GM19351 (cell line): Measurements from ENCODE around the gene ITGB2.

Source experiments
- ATAC-seq: cut with Tn5 transposase; IDR thresholded peaks from one replicate; pipeline ENCODE4 v1.9.1; 2021; ENCODE audit warnings: mild to moderate bottlenecking, moderate library complexity; ENCODE audit not compliant: unreplicated experiment

Gene ITGB2

DNA sequence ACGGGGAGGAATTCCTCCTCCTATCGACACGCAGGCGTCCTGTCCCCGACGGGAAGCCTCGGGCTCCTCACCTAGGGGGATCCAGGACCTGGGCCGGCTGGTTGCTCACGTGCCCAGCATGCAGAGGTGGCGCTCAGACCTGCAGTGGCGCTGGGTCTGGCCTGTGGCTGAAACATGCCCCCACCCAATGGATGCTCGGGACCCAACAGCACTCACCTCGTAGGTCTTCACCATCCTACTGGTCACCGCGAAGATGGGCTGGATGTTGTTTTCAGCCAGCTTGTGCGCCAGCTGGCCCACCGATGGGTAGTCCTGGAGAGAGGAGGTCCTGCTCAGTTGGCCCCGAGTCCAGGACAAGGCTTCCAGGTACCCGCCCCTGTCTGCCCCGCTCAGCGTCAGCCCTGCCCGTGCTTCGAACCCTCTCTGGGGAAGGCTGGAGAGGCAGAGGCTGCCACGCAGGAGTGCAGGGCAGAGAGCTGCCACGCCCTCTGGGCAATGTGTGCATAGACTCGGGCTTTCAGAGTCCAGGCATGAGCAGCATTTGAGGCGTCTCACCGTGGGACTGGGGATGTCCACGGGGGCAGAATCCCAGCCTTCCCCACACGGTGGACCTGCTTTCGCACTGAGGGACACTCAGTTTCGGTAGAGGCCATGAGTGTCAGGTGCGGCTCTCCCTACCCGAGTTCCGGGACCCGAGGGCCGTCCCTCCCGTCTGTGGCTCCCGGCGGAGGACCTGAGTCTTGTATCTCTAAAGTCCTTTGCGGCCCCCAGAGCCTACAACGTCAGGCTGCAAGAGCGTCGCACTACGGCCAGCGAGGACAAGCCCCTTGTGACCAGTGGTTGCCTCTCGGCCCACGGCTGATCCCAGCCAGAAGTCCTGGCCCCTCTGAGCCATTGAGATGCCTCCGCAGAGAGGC, 21.6 kb downstream of the ITGB2 start:
- no peak for ATAC-seq

DNA sequence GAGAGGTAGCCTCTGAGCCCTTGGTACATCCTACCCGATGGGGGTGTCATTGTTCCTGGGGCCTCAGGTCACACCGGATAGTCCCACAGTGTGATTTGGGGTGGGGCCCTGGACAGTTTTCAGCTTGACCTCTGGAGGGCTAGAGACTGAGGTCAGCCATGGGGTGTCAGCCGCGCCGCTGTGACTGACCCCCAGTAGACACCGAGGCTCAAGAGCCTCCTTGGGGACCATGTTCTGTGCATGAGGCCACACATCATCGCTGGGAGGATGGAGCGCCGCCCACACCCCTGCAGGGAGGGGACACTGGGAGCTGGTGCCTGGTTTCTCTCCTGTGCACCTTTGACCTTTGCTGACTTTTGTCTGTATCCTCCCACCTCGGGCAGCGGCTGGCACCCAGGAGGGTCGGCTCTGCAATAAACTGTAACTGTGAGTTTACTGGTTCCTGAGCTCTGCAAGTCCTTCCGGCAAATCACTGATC, 22.6 kb downstream of the ITGB2 start:
- ATAC-seq = no peak

DNA sequence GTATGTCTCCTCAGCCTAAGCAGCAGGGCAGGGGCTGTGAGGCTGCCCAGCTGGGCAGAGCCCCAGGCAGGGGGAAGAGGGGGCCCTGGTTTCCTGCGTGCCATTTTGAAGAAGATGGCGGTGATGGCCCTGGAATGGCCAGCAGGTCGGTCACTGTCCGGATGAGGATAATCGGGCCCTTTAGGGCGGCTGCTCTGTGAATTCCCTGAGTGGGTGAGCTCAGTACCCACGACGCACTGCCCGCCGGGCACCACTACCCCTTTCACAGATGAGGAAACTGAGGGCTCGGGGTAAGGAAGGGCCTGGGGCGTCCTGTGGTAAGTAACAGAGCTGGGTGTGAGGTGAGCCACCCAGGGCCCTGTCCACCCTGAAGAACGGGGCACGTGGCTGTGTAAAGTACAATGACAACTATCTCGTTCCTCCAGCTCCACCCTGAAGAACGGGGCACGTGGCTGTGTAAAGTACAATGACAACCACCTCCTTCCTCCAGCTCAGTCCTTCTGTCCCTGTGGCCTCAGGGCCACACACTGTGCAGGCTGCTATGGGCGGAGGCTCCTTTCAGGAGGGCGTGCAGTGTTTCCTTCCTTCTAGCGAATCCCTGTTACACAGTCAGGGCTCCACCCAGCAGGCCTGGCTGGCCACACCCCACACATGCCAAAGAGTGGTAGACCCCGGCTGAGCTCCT, 23.2 kb downstream of the ITGB2 start:
- no peak for ATAC-seq

DNA sequence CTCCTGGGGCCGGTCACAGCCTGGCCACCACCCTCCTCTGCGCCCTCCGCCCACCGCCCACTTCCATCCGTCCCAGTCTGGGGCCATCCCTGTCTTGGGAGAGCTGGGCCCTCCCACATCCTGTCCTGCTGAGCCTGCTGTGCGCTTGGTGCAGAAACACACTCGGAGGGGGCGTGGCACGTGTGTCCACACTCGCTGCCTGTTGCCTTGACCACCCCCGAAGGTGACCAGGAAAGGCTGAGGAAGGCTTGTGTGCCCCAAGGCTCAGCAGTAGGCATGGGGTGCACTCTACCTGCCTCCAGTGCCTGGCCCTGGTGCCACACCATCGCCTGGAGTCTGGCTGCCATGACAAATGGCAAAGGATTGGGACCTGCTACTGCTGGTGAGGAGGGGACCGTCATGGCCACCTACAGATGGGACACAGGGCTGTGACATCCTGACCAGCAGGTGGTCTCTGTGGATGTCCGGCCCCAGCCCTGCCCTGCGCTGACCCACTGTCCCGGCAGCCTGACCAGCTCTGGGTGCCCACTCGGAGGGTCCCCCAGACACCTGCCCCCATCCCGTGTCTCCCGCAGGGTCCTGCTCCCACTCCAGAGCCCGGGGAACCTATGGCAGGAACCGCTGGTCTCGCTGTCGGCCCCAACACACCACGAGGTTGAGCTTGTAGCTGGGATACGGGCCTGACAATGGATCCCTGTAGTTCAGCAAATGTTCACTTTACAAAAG, 24.0 kb downstream of the ITGB2 start:
- ATAC-seq = no peak

DNA sequence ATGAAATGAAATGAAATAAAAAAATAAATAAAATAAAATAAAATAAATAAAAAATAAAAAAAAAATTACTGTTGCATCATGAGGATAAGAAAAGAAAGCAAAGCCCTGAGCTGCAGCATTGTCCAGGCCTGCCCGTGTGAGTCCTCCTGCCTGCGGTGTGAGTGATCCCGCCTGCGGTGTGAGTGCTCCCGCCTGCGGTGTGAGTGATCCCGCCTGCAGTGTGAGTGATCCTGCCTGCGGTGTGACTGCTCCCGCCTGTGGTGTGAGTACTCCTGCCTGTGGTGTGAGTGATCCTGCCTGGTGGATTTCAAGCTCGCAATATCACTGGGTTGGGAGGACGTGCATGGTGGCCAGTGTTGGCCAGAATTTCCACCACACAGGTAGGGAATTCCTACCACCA, 24.8 kb downstream of the ITGB2 start:
- ATAC-seq = no peak

DNA sequence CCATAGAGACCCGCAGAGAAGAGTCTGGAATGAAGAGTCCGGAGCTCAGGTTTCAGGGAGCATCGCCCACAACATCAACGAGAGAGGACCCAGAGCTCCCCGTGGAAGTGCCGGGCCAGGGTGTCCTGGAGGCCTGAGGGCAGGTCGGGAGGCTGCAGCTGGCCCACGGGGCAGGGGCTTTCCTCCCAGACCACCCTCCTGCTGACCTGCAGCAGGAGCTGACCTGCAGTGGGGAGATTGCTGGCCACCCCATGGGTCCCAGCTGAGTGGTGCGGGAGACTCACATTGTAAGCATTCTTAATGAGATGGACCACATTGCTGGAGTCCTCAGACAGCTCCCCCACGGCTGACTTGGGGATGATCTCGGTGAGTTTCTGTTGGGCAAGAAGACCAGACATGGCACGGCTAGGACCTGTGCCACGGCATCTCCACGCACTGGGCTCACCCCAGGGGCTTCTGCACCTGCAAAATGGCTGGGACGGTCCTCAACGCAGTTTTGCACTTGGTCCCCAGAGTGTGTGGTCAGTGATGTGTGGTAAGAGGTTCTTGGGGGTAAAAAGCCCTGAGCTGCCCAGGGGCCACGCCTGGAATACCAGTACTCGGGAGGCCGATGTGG, 25.9 kb downstream of the ITGB2 start:
- no peak for ATAC-seq

DNA sequence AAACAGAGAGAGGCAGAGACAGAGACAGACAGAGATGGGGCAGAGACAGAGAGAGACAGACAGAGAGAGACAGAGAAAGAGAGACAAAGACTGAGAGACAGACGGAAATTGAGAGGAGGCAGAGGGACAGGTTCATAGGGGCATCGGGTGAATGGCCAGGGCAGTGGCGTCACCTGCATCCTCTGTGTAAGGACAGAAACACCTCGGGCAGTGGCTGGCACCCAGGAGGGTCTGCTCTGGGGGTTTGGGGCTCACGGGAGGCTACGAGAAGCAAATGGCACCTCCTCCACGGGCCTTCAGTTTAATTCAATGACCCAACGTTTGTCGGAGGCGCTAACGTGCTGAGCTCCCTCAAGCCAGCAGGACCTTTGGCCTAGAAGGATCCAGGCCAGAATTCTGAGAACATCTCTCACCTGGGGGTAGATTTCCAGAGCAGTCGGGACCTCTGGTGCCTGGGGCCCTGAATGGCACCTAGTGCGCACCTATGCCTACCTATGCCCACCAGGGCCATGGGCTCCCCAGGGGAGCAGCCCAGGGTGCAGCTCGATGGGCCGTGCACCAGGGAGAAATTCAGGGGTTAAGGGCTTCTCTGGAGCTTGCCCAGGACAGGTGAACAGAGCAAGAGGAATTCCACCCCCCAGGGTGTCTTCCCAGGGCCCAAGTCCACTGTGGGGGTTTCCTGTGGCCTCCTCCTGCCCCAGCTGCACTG, 26.6 kb downstream of the ITGB2 start:
- no peak for ATAC-seq

DNA sequence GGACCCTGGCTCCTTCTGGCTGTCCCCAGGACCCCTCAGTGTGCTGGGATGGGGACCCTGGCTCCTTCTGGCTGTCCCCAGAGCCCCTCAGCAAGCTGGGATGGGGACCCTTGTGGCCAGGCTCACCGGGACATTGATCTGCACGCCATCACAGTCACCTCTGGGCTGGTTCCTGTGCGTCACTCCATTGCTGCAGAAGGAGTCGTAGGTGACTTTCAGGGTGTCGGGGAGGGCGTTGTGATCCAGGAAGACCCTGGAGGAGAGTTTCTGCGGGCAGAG, 27.5 kb downstream of the ITGB2 start:
- no peak for ATAC-seq

DNA sequence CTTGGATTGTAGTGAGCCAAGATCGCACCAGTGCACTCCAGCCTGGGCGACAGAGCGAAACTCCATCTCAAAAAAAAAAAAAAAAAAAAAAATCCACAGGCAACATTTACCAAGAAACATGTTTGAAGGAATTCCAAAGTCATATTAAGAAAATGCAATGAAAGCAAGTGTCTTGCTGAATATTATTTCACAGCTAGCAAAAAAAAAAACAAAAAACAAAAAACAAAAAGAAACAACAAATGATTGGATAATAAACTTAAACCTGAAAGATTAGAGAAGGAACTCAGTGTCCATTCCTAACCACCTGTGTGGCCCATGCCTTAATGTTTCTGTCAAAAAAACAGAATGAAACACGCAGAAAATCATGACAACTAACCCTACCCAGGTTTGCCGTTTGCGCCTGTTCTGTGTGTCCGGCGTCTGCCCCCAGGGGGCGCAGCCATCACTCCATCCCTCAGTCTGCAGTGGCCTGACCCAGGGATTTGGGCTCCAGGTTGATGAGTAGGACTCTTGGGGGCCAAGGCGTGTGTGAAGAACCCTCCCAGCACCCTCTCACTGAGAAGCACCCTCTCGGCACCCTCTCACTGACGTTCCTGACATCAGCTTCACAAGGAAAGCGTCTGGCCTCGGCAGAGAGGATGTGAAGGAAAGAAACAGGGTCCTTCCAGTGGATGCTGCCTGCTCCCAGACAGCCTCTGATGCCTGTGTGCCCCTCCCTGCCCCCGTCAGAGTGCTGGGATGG, 28.0 kb downstream of the ITGB2 start:
- no peak for ATAC-seq

DNA sequence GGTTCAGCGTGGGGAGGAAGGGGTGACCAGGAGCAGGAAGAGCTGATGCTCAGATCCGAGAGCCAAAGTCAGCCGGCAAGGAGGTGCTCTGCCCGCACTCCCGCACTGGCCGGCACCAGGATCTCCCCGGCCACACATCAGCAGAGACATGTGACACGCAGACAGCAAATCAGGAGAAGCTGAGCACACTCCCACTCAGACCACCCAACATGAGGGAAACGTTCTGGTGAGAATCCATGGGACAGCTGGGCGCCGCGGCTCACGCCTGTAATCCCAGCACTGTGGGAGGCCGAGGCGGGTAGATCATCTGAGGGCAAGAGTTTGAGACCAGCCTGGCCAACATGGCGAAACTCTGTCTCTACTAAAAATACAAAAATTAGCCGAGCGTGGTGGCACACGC, 28.6 kb downstream of the ITGB2 start:
- ATAC-seq = no peak

DNA sequence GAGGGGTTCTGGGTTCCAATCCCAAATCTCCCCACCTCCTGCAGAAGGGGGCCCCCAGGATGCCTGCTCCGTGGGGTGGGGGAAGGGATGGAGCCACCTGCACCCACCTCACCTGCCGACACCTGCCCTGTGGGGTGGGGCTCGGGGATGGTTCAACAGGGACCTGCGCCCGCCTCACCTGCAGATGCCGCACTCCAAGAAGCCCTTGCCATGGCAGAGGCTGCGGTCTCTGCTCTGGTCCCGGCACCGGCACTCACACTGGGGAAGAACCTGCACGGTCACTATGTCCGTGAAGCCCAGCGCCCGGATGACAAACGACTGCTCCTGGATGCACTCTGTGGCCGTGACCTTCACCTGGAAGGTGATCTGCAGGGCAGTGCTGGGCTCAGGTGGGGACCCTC, 29.1 kb downstream of the ITGB2 start:
- no peak for ATAC-seq

DNA sequence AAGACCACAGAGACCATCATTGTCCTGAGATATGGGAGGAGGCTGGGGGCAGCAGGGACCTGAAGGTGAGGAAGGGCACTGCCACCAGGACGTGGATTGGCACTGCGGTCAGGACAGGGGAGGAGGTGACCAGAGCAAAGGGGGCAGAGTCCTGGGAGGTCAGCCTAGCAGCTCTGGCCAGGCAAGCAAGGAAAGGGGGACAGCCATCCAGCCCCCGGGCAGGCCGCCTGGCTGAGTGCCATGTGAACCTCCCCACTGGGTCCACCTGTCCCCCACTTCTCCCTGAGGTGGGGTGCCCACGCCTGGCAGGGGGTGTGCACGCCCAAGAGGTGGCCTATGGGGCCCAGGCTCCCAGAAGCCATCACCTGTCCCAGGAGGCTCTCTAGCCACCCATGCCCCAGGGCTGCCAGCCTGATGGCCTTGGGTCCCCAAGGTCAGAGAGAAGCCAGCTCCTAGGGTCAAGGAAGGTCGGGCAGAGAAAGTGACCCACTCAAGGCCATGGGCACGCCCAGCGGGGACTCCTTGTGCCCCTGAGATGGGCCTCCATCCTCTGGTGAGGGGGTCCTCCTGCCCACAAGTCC, 29.6 kb downstream of the ITGB2 start:
- ATAC-seq = no peak

DNA sequence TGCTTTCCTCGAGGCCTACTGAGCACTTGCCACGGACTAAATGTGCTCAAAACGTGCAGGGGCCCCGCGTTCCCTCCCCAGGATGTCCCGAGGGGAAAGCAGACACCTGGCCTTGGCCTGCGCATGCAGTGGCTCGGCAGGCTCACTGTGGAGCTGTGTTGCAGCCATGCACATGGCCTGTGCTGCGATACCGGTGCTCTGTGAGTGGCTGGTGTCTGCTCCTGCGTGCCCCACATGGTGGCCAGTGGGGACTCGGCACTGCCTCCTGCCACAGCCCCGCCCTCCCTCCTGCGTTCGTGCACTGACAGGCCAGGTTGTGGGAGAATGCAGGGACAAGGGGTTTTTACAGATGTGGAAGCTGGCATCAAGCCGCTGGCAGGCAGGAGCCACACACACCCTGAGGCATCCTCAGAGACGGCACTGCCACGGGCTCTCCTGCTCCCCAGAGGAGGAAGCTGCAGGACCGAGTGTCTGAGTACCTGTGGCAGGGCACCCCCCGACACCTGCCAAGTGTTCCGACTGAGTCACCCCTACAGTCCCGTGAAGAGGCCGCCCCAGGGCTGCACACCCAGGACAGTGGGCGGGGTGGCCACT, 30.3 kb downstream of the ITGB2 start:
- no peak for ATAC-seq

DNA sequence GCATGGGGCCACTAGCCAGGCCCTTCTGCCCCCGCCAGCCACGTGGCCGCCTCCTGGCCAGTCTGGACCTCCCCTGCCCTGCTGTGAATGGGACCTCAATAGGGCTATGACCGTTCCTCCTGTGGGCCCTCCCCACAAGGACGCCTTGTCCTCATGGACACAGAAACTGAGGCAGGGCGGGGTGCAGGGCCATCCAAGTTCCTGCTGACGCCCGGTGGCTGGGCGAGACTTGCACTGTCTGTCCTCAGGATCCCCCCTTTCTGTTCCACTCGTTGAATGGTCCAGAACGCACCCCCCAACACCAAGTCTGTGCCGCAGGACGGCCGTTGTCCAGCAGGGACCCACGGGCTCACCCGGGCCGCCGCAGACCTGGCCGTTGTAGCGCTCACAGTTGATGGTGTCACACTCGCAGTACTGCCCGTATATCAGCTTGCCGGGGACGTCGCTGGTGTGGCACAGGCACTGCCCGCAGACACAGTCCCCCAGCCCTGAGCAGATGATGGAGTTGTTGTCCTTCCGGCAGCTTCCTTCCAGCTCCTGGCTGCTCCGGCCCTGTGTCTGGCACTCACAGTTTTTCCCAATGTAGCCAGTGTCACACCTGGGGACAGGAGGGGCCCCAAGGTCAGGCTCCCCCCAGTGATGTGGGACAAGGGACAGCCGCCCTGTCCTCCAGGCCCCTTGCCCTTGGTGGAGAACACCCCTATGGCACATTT, 30.9 kb downstream of the ITGB2 start:
- no peak for ATAC-seq

DNA sequence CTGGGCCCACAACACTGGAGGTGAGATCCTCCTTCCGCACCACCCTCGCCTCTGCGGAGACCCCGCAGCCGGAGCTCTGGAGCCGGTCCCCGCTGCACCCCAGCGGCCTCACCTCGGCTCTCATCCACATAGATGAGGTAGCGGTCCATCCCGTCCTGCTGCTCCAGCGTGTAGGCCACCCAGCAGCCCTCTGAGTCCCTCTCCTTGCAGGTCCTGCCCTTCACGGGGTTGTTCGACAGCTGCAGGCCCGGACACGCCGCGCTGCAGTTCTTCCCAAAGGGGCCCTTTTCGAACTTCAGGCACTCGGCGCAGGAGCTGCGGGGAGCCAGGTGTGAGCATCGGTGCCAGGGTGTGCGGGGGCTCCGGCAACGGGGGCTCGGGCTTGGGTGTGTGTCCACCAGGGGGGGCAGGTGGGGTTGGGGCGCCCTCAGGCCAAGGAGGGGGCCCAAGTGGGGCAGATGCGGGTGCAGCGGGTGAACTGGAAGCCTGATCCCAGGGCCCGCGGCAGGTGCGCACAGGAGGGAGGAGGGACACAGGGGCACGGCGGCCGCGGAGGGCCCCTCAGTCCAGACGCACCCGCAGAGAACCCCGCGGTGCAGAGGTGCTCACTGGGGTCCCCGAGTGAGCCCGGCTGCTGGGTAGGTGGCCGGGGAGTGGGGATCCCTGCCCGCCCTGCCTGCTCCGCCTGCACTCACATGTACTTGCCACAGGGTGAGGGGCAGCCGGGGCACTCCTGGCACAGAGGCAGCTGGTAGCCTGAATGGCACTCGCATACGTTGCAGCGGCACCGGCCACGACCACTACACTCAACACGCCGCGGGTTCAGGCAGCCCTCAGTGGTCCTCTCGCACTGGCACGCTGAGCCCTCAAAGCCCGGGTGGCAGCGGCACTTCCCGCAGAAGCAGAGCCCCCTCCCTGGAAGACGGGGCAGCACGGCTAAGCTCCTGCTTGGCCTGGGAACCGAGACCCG, 31.8 kb downstream of the ITGB2 start:
- no peak for ATAC-seq

DNA sequence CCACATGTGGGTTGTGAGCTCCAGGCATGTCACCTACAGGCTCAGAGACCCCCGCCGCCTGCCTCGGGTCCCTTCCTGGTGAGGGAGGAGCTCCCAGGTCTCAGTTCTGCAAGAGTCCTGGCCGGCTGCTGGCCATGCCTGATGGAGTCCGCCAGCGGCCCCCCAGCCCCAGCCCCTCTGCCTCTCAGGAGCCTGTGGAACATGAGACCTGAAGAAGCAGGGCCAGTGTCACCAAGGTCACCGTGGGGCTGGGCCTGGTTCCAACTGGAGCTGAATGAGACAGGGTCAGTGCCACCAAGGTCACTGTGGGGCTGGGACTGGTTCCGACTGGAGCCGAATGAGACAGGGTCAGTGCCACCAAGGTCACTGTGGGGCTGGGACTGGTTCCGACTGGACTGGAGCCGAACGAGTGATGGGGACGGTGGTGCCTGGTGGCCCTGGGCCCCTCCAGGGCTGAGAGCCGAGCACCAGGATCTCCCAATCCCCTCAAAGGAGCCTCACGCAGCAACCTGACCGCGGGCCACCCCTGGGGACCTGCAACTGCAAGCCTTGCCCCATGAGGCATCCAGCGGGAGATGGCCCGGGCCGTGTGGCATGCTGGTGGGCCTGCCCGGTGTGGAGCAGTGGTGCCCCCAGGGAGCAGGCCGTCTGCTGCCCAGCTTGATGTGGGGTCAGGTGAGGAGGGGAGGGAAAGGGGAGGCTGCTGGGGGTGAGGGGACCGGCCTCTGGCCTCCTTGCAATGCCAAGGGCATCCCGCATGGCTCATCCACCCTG, 32.7 kb downstream of the ITGB2 start:
- ATAC-seq = no peak
